ENCODE data around the gene OR1C1.

GRCh38 chr1:247716546-247716945 lies 43.8 kb downstream of the OR1C1 start, which contains the start of gene OR6F1:
- TF ChIP-seq POLR2AphosphoS5 (IDR thresholded peaks at IDR 0.05; ENCODE audit: insufficient read depth, low read depth, low read length) (no peak), POLR2A (IDR thresholded peaks at IDR 0.05; ENCODE audit: low read depth, low read length) (no peak), CTCF (IDR thresholded peaks at IDR 0.05; ENCODE audit: extremely low read depth in 1 of 2, insufficient read depth in 1 of 2, low read depth in 1 of 2, low read length in 2 of 2) (no peak), MAX (IDR thresholded peaks at IDR 0.05; ENCODE audit: insufficient read depth, insufficient read length) (no peak), EZH2 (IDR thresholded peaks at IDR 0.05; ENCODE audit: borderline replicate concordance, low read depth, low read length, severe bottlenecking) (no peak), MYC (IDR thresholded peaks at IDR 0.05; ENCODE audit: low read depth, low read length) (no peak), FOS (IDR thresholded peaks at IDR 0.05; ENCODE audit: borderline replicate concordance, insufficient read depth, low read length) (no peak)
